ENCODE data around the gene C11orf86. TPM values are rescaled to one million over a fixed set of nuclear protein-coding genes. Genes with fewer than 3 reads are reported as not detected.
"Not testable (repeated sequence)": the region's sequence is repeated elsewhere in the genome, so short reads cannot be mapped to it uniquely, and the experiment has no call there.

Gene C11orf86
- total and polyA plus RNA-seq, 9 donors, result 1.0 TPM; not detected in 8

- Histone ChIP-seq H3K9me3 (replicated peaks; ENCODE audit: control insufficient read depth, low read depth, low read length) (no peaks in the 10 kb centered on the region), H3K4me1 (ENCODE audit: control insufficient read depth, insufficient read depth, low read length) (peaks cover 18% of the 10 kb centered on the region), H3K27ac (ENCODE audit: low read length) (no peak overlapping the region), H3K4me3 (ENCODE audit: low read length) (no peak overlapping the region), H3K36me3 (ENCODE audit: control insufficient read depth, insufficient read depth, low read length) (peaks cover 7% of the 10 kb centered on the region), H3K27me3 (ENCODE audit: control insufficient read depth, insufficient read depth, low read length) (no peaks in the 10 kb centered on the region)
- no peak for DNase-seq
- 78% methylated on average over 8 of the region's 10 CpGs for WGBS (ENCODE audit: insufficient coverage)
Observed at GRCh38 chr11:66951135-66951534, 24.0 kb upstream of the C11orf86 start.

- Histone ChIP-seq H3K4me3 (ENCODE audit: low read length) (no peak overlapping the region), H3K4me1 (ENCODE audit: control insufficient read depth, insufficient read depth, low read length) (peaks cover 18% of the 10 kb centered on the region), H3K27me3 (ENCODE audit: control insufficient read depth, insufficient read depth, low read length) (no peaks in the 10 kb centered on the region), H3K9me3 (replicated peaks; ENCODE audit: control insufficient read depth, low read depth, low read length) (no peaks in the 10 kb centered on the region), H3K36me3 (ENCODE audit: control insufficient read depth, insufficient read depth, low read length) (peaks cover 7% of the 10 kb centered on the region), H3K27ac (ENCODE audit: low read length) (peak overlapping the region; percentile 75)
- 28% methylated on average over 5 of the region's 7 CpGs for WGBS (ENCODE audit: insufficient coverage)
- peak; percentile 46 for DNase-seq
Observed at GRCh38 chr11:66951927-66952337, 23.2 kb upstream of the C11orf86 start.

GRCh38 chr11:66953081-66953833, 21.8 kb upstream of the C11orf86 start:
- no peak overlapping the region for H3K27ac ChIP-seq (ENCODE audit: low read length)
- peaks cover 7% of the 10 kb centered on the region for H3K36me3 ChIP-seq (ENCODE audit: control insufficient read depth, insufficient read depth, low read length)
- 72% methylated on average over 10 of the region's 13 CpGs for WGBS (ENCODE audit: insufficient coverage)
- DNase-seq, result no peak
- H3K4me1 ChIP-seq (ENCODE audit: control insufficient read depth, insufficient read depth, low read length), result peaks cover 26% of the 10 kb centered on the region
- no peaks in the 10 kb centered on the region for H3K27me3 ChIP-seq (ENCODE audit: control insufficient read depth, insufficient read depth, low read length)
- no peak overlapping the region for H3K4me3 ChIP-seq (ENCODE audit: low read length)
- no peaks in the 10 kb centered on the region for H3K9me3 ChIP-seq (replicated peaks; ENCODE audit: control insufficient read depth, low read depth, low read length)

GRCh38 chr11:66956689-66957290, 18.3 kb upstream of the C11orf86 start:
- peak; percentile 29 for DNase-seq
- WGBS (ENCODE audit: insufficient coverage), result 80% methylated on average over 1 of the region's 7 CpGs
- Histone ChIP-seq H3K36me3 (ENCODE audit: control insufficient read depth, insufficient read depth, low read length) (peaks cover 4% of the 10 kb centered on the region), H3K9me3 (replicated peaks; ENCODE audit: control insufficient read depth, low read depth, low read length) (no peaks in the 10 kb centered on the region), H3K4me1 (ENCODE audit: control insufficient read depth, insufficient read depth, low read length) (peaks cover 29% of the 10 kb centered on the region), H3K4me3 (ENCODE audit: low read length) (no peak overlapping the region), H3K27me3 (ENCODE audit: control insufficient read depth, insufficient read depth, low read length) (no peaks in the 10 kb centered on the region), H3K27ac (ENCODE audit: low read length) (no peak overlapping the region)

GRCh38 chr11:66957971-66958231, 17.2 kb upstream of the C11orf86 start:
- WGBS (ENCODE audit: insufficient coverage), result under 1% methylated on average over 40 of the region's 40 CpGs
- no peaks in the 10 kb centered on the region for H3K9me3 ChIP-seq (replicated peaks; ENCODE audit: control insufficient read depth, low read depth, low read length)
- peak overlapping the region; percentile 58 for H3K4me3 ChIP-seq (ENCODE audit: low read length)
- peaks cover 4% of the 10 kb centered on the region for H3K36me3 ChIP-seq (ENCODE audit: control insufficient read depth, insufficient read depth, low read length)
- H3K27me3 ChIP-seq (ENCODE audit: control insufficient read depth, insufficient read depth, low read length), result no peaks in the 10 kb centered on the region
- DNase-seq, result no peak
- H3K4me1 ChIP-seq (ENCODE audit: control insufficient read depth, insufficient read depth, low read length), result peaks cover 20% of the 10 kb centered on the region
- peak overlapping the region; percentile 67 for H3K27ac ChIP-seq (ENCODE audit: low read length)

- 0% methylated on average over 73 of the region's 74 CpGs for WGBS (ENCODE audit: insufficient coverage)
- Histone ChIP-seq H3K27me3 (ENCODE audit: control insufficient read depth, insufficient read depth, low read length) (no peaks in the 10 kb centered on the region), H3K9me3 (replicated peaks; ENCODE audit: control insufficient read depth, low read depth, low read length) (no peaks in the 10 kb centered on the region)
Observed at GRCh38 chr11:66958232-66958955, 16.7 kb upstream of the C11orf86 start, which contains the start of gene PC. Gene PC (minus strand): TSS chr11:66958383. CDS start chr11:66872159, 86,224 bp downstream.

GRCh38 chr11:66958956-66959274, 16.2 kb upstream of the C11orf86 start:
- Histone ChIP-seq H3K27ac (ENCODE audit: low read length) (peak overlapping the region; percentile 57), H3K4me1 (ENCODE audit: control insufficient read depth, insufficient read depth, low read length) (peaks cover 15% of the 10 kb centered on the region), H3K36me3 (ENCODE audit: control insufficient read depth, insufficient read depth, low read length) (peaks cover 4% of the 10 kb centered on the region), H3K4me3 (ENCODE audit: low read length) (peak overlapping the region; percentile 58), H3K9me3 (replicated peaks; ENCODE audit: control insufficient read depth, low read depth, low read length) (no peaks in the 10 kb centered on the region), H3K27me3 (ENCODE audit: control insufficient read depth, insufficient read depth, low read length) (no peaks in the 10 kb centered on the region)
- DNase-seq, result no peak
- WGBS (ENCODE audit: insufficient coverage), result 21% methylated on average over 10 of the region's 10 CpGs

More at GRCh38 chr11:66958232-66958955, 16.7 kb upstream of the C11orf86 start, which contains the start of gene PC:
- peak; percentile 100 for DNase-seq
- Histone ChIP-seq H3K4me1 (ENCODE audit: control insufficient read depth, insufficient read depth, low read length) (peaks cover 15% of the 10 kb centered on the region), H3K4me3 (ENCODE audit: low read length) (peak within 1 kb of the TSS; percentile 58), H3K36me3 (ENCODE audit: control insufficient read depth, insufficient read depth, low read length) (peaks cover 4% of the 10 kb centered on the region), H3K27ac (ENCODE audit: low read length) (peak within 1 kb of the TSS; percentile 67)

GRCh38 chr11:66961691-66962213, 13.4 kb upstream of the C11orf86 start:
- not testable (repeated sequence) for H3K27ac ChIP-seq (ENCODE audit: low read length); H3K36me3 ChIP-seq (ENCODE audit: control insufficient read depth, insufficient read depth, low read length); H3K4me3 ChIP-seq (ENCODE audit: low read length); DNase-seq; H3K9me3 ChIP-seq (replicated peaks; ENCODE audit: control insufficient read depth, low read depth, low read length); H3K27me3 ChIP-seq (ENCODE audit: control insufficient read depth, insufficient read depth, low read length)
- no CpG with 5 or more reads among the region's 5 CpGs for WGBS (ENCODE audit: insufficient coverage)
- peaks cover 19% of the 10 kb centered on the region for H3K4me1 ChIP-seq (ENCODE audit: control insufficient read depth, insufficient read depth, low read length)

- Histone ChIP-seq H3K4me1 (ENCODE audit: control insufficient read depth, insufficient read depth, low read length) (peaks cover 17% of the 10 kb centered on the region), H3K36me3 (ENCODE audit: control insufficient read depth, insufficient read depth, low read length) (no peaks in the 10 kb centered on the region), H3K27ac (ENCODE audit: low read length) (no peak overlapping the region), H3K27me3 (ENCODE audit: control insufficient read depth, insufficient read depth, low read length) (no peaks in the 10 kb centered on the region), H3K9me3 (replicated peaks; ENCODE audit: control insufficient read depth, low read depth, low read length) (no peaks in the 10 kb centered on the region), H3K4me3 (ENCODE audit: low read length) (no peak overlapping the region)
- no CpG with 5 or more reads among the region's 2 CpGs for WGBS (ENCODE audit: insufficient coverage)
- DNase-seq, result no peak
Observed at GRCh38 chr11:66962247-66962646, 12.9 kb upstream of the C11orf86 start.

- DNase-seq, result no peak
- 71% methylated on average over 1 of the region's 5 CpGs for WGBS (ENCODE audit: insufficient coverage)
- Histone ChIP-seq H3K36me3 (ENCODE audit: control insufficient read depth, insufficient read depth, low read length) (no peaks in the 10 kb centered on the region), H3K9me3 (replicated peaks; ENCODE audit: control insufficient read depth, low read depth, low read length) (no peaks in the 10 kb centered on the region), H3K4me3 (ENCODE audit: low read length) (no peak overlapping the region), H3K4me1 (ENCODE audit: control insufficient read depth, insufficient read depth, low read length) (peaks cover 16% of the 10 kb centered on the region), H3K27me3 (ENCODE audit: control insufficient read depth, insufficient read depth, low read length) (no peaks in the 10 kb centered on the region), H3K27ac (ENCODE audit: low read length) (no peak overlapping the region)
Observed at GRCh38 chr11:66962801-66963200, 12.3 kb upstream of the C11orf86 start.
